ENCODE measurements around the gene ZNF582.
A peak's percentile ranks its signal among the peaks of the same experiment; 100 is the strongest.

DNA sequence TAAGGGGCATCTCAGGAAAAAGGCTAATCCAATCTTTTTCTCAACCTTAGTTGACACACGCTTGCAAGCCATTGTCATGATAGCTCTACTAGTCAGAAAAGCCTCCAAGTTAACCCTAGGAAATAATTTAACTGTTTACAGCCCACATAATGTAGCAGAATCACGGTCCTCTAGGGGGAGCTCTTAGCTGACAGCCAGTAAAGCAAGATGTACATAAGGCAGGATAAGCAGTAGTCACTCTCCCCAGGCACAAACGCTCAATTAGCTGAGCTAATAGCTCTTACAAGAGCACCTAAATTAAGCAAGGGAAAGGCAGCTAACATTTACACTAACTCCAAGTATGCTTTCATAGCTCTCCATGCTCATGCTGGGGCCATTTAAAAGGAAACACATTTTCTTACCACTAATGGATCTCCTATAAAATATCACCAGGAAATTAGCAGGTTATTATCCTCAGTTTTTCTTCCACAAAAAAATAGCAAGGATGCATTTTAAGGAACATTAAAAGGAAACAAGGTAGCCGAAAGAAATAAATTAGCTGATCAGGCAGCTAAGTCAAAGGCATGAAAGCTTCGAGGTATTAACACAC is 45.0 kb downstream of the ZNF582 start:
- TF ChIP-seq CTCF (IDR thresholded peaks at IDR 0.05; ENCODE audit: extremely low read depth in 1 of 2, insufficient read depth in 1 of 2, low read depth in 1 of 2, low read length in 2 of 2), result peak; percentile 24 to 33
- no peak for TF ChIP-seq EZH2 (IDR thresholded peaks at IDR 0.05; ENCODE audit: borderline replicate concordance, low read depth, low read length, severe bottlenecking)
- TF ChIP-seq POLR2A (IDR thresholded peaks at IDR 0.05; ENCODE audit: low read depth, low read length), result no peak
- TF ChIP-seq, protein P1, sequence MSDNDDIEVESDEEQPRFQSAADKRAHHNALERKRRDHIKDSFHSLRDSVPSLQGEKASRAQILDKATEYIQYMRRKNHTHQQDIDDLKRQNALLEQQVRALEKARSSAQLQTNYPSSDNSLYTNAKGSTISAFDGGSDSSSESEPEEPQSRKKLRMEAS (IDR thresholded peaks at IDR 0.05; ENCODE audit: insufficient read depth, insufficient read length), result no peak
- no peak for TF ChIP-seq POLR2AphosphoS5 (IDR thresholded peaks at IDR 0.05; ENCODE audit: insufficient read depth, low read depth, low read length)
- TF ChIP-seq JUN (IDR thresholded peaks at IDR 0.05; ENCODE audit: borderline replicate concordance, insufficient read depth, insufficient read length, low read depth), result no peak
- TF ChIP-seq MYC (IDR thresholded peaks at IDR 0.05; ENCODE audit: low read depth, low read length), result no peak
- TF ChIP-seq FOS (IDR thresholded peaks at IDR 0.05; ENCODE audit: borderline replicate concordance, insufficient read depth, low read length), result no peak

All from endothelial cell of umbilical vein (primary cell).